Tibial artery (tissue), 4 donors: ENCODE measurements around the gene SLC6A4.

ENCODE experiments used
- DNase-seq, 2 donors: peaks; one replicate each; pipeline ENCODE4 v3.0.0-alpha.2; 2019
- H3K27ac ChIP-seq, 2 donors: fragments of 200-600 bp; sonication (generic) in 1 of 2; 1 replicate in 1 of 2; 2 replicates in 1 of 2; pipeline ENCODE4 v1.5.1; 2018 to 2019; ENCODE audit warnings: mild to moderate bottlenecking in 1 of 2
- H3K27me3 ChIP-seq, 2 donors: fragments of 200-600 bp; sonication (generic) in 1 of 2; one replicate each; pipeline versions ENCODE4 v1.5.1 to v1.6.0; 2016 to 2019
- H3K36me3 ChIP-seq, 3 donors: fragments of 200-600 bp; sonication (generic) in 2 of 3; one replicate each; pipeline ENCODE4 v1.5.1; 2016 to 2019; ENCODE audit warnings: mild to moderate bottlenecking in 2 of 3
- H3K4me1 ChIP-seq, 4 donors: fragments of 200-600 bp; sonication (generic) in 2 of 4; 1 replicate in 3 of 4; 2 replicates in 1 of 4; pipeline ENCODE4 v1.5.1; 2016 to 2019
- H3K4me3 ChIP-seq, 2 donors: fragments of 200-600 bp; sonication (generic) in 1 of 2; 1 replicate in 1 of 2; 2 replicates in 1 of 2; pipeline ENCODE4 v1.5.1; 2018 to 2019; ENCODE audit warnings: mild to moderate bottlenecking in 2 of 2
- H3K9me3 ChIP-seq, 3 donors: fragments of 200-600 bp; sonication (generic) in 1 of 3; one replicate each; pipeline ENCODE4 v1.5.1; 2016 to 2019
- intact Hi-C: fragments of 100-400 bp; cut with DNase I; formaldehyde crosslinking; loops from one replicate; pipeline ENCODE4 v1.15.0; 2023; ENCODE audit warnings: low total_unique reads
- TF ChIP-seq, protein P1 (sequence below), 2 experiments: fragments of 200-600 bp in 1 of 2; fragments of 450-650 bp in 1 of 2; IDR thresholded peaks; one replicate each; pipeline ENCODE4 v1.5.1; 2017 to 2019; ENCODE audit warnings: antibody characterized with exemption in 2 of 2, mild to moderate bottlenecking in 1 of 2, moderate library complexity in 1 of 2

The SLC6A4 gene

DNA sequence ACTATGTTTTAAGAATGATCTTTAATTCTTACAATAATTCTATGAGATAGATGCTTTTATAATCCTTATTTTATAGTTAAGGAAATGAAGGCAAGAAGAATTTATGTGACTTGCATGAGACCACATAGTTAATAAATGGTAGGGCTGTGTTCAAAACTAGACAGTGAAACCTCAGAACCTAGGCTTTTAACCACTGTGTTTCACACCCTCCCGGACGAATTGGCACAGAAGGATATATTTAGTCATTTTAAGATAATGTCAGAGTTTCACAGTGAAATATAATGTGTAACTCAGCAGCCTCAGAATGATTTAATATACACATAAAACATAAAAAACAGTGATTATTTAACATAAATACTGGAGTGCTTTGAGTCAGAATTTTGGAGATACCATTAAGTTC, 61.8 kb downstream of the SLC6A4 start:
- Histone ChIP-seq H3K36me3 (peaks cover 15 to 35% (median 32%) of the 10 kb centered on the region in 3 donors), H3K9me3 (no peaks in the 10 kb centered on the region), H3K27me3 (no peaks in the 10 kb centered on the region), H3K4me1 (no peaks in the 10 kb centered on the region), H3K4me3 (no peak overlapping the region), H3K27ac (no peak overlapping the region)
- intact Hi-C loops: no loop called here
- TF ChIP-seq, protein P1, sequence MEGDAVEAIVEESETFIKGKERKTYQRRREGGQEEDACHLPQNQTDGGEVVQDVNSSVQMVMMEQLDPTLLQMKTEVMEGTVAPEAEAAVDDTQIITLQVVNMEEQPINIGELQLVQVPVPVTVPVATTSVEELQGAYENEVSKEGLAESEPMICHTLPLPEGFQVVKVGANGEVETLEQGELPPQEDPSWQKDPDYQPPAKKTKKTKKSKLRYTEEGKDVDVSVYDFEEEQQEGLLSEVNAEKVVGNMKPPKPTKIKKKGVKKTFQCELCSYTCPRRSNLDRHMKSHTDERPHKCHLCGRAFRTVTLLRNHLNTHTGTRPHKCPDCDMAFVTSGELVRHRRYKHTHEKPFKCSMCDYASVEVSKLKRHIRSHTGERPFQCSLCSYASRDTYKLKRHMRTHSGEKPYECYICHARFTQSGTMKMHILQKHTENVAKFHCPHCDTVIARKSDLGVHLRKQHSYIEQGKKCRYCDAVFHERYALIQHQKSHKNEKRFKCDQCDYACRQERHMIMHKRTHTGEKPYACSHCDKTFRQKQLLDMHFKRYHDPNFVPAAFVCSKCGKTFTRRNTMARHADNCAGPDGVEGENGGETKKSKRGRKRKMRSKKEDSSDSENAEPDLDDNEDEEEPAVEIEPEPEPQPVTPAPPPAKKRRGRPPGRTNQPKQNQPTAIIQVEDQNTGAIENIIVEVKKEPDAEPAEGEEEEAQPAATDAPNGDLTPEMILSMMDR (IDR thresholded peaks at IDR 0.05): no peak
- no peak for DNase-seq

DNA sequence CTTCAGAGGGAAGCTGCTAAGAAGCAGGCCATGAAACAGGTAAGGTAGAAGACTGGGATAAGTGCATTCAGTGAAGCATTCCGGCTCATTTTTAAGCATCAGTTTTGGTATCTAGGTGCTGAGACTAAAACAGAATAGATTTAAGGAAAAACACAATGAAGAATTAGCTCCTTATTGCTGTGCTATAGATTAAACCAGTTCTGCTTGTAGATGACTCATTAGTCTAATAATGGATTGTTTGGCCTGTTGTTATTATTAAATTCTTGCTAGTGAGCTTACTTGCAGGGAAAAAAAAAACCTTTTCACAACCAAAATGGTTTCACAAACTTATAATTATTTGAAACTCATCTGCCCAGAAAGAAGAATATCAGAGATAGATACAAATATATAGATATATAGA, 62.9 kb downstream of the SLC6A4 start:
- intact Hi-C loops: no loop called here
- Histone ChIP-seq H3K4me3 (no peak overlapping the region), H3K27ac (no peak overlapping the region), H3K9me3 (no peaks in the 10 kb centered on the region), H3K4me1 (no peaks in the 10 kb centered on the region), H3K27me3 (no peaks in the 10 kb centered on the region), H3K36me3 (peaks cover 10 to 35% (median 23%) of the 10 kb centered on the region in 3 donors)
- DNase-seq: no peak
- TF ChIP-seq, protein P1 (IDR thresholded peaks at IDR 0.05): no peak

DNA sequence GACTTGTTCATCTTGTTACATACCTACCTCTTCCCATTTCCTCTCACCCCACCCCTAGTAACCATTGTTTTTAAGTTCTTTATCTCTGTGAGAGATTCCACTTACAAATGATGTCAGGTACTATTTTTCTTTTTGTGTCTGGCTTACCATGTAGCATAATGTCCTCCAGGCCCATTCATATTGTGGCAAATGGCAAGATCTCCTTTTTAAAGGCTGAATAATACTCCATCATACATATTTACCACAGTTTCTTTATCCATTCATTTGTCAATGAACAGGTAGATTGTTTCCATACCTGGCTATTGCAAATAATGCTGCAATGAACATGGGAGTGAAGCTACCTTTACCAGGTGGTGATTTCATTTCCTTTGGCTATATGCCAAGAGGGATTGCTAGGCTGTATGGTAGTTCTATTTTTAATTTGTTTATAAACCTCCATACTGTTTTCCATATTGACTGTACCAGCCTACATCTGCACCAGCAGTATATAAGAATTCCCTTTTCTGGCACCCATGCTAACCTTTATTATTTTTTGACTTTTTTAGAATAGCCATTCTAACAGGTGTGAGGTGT, 65.0 kb downstream of the SLC6A4 start:
- no peaks in the 10 kb centered on the region for H3K4me1 ChIP-seq
- peaks cover 10 to 18% (median 13%) of the 10 kb centered on the region in 3 donors for H3K36me3 ChIP-seq
- no peaks in the 10 kb centered on the region for H3K9me3 ChIP-seq
- no peak overlapping the region for H3K4me3 ChIP-seq
- H3K27ac ChIP-seq: no peak overlapping the region
- TF ChIP-seq, protein P1 (IDR thresholded peaks at IDR 0.05): no peak
- no peak for DNase-seq
- no peaks in the 10 kb centered on the region for H3K27me3 ChIP-seq
- intact Hi-C loops: no loop called here

DNA sequence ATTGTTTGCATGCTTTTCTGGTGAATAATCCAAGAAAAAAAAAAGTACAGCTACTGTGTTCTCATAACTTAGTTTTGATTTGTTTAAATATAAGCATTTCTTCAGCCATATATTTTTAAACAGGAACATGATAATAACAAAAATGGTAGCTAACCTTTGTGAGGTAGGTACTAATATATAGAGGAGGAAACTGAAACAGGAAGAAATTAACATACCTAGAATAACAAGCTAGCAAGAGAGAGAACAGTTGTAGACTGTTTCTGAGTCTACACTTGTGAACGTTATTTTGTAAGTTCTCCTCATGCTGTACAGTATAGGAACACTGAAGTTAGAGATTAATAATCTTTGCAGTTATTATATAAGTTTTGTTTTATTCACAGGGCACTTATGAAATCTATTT, 69.5 kb downstream of the SLC6A4 start:
- TF ChIP-seq, protein P1 (IDR thresholded peaks at IDR 0.05): no peak
- no peak overlapping the region for H3K4me3 ChIP-seq
- peaks cover 6 to 11% (median 10%) of the 10 kb centered on the region in 3 donors for H3K36me3 ChIP-seq
- peaks cover 0 to 3% (median 0%) of the 10 kb centered on the region in 4 donors for H3K4me1 ChIP-seq
- H3K9me3 ChIP-seq: no peaks in the 10 kb centered on the region
- H3K27ac ChIP-seq: no peak overlapping the region
- no peaks in the 10 kb centered on the region for H3K27me3 ChIP-seq
- DNase-seq: no peak
- intact Hi-C loops: no loop called here

DNA sequence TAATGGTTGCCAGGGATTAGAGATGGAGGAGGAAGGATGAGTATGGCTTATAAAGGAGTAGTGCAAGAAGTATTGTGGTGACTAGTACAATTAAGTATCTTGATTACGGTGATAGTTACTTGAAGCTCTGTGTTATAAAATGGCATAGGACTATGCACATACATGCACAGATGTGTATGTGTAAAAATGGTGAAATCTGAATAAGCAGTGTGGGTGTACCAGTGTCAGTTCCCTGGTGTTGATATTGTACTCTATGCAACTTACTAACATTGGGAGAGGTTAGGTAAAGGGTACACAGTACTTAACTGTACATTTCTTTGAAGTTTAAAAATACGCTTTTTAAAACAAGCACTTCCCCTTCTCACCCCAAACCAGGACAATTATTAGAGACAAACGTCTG, 70.3 kb downstream of the SLC6A4 start:
- H3K36me3 ChIP-seq: peaks cover 6 to 16% (median 15%) of the 10 kb centered on the region in 3 donors
- TF ChIP-seq, protein P1 (IDR thresholded peaks at IDR 0.05): no peak
- H3K27ac ChIP-seq: no peak overlapping the region
- no peaks in the 10 kb centered on the region for H3K9me3 ChIP-seq
- H3K27me3 ChIP-seq: no peaks in the 10 kb centered on the region
- H3K4me1 ChIP-seq: peaks cover 0 to 3% (median 0%) of the 10 kb centered on the region in 4 donors
- H3K4me3 ChIP-seq: no peak overlapping the region
- intact Hi-C loops: no loop called here
- DNase-seq: no peak

DNA sequence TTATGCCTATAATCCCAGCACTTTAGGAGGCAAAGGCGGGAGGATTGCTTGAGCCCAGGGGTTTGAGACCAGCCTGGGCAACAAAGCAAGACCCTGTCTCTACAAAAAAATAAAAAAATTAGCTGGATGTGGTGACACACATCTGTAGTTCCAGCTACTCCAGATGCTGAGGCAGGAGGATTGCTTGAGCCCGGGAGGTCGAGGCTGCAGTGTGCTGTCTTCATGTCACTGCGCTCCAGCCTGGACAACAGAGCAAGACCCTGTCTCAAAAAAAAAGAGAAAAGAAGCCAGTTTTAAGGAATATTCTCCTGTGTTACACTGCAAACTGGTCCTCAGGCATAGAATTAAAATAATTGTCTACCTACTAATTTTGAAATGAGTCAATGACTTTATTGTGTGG, 71.0 kb downstream of the SLC6A4 start:
- Histone ChIP-seq H3K4me3 (no peak overlapping the region), H3K27ac (no peak overlapping the region), H3K9me3 (peaks cover 0 to 1% (median 0%) of the 10 kb centered on the region in 3 donors), H3K27me3 (no peaks in the 10 kb centered on the region), H3K4me1 (peaks cover 0 to 3% (median 0%) of the 10 kb centered on the region in 4 donors), H3K36me3 (peaks cover 6 to 21% (median 20%) of the 10 kb centered on the region in 3 donors)
- intact Hi-C loops: no loop called here
- TF ChIP-seq, protein P1 (IDR thresholded peaks at IDR 0.05): no peak
- DNase-seq: no peak
